Measurements from ENCODE around the gene VAMP2.

Gene VAMP2

GRCh38 chr17:8162997-8163977 lies 539 bp upstream of the VAMP2 start:
- peaks cover 62% of the 10 kb centered on the region for H3K4me1 Mint-ChIP-seq
- H3K9me3 Mint-ChIP-seq = no peaks in the 10 kb centered on the region
- peak; percentile 51 for ATAC-seq
- H3K36me3 Mint-ChIP-seq = peaks cover 24% of the 10 kb centered on the region
- H3K4me3 Mint-ChIP-seq = peak overlapping the region; percentile 99
- H3K27ac Mint-ChIP-seq = peak overlapping the region; percentile 99
- H3K27me3 Mint-ChIP-seq = no peaks in the 10 kb centered on the region

- Mint-ChIP-seq H3K36me3 (peaks cover 24% of the 10 kb centered on the region), H3K4me3 (peak overlapping the region; percentile 84), H3K4me1 (peaks cover 63% of the 10 kb centered on the region), H3K9me3 (no peaks in the 10 kb centered on the region), H3K27me3 (no peaks in the 10 kb centered on the region), H3K27ac (peak overlapping the region; percentile 99)
- ATAC-seq = no peak
These were observed 1.2 kb downstream of the VAMP2 start for GRCh38 chr17:8161289-8162232.

GRCh38 chr17:8160741-8161221 lies 2.0 kb downstream of the VAMP2 start:
- H3K27ac Mint-ChIP-seq = peak overlapping the region; percentile 99
- no peaks in the 10 kb centered on the region for H3K9me3 Mint-ChIP-seq

GRCh38 chr17:8160224-8160577 lies 2.5 kb downstream of the VAMP2 start:
- Mint-ChIP-seq H3K36me3 (peaks cover 24% of the 10 kb centered on the region), H3K27ac (peak overlapping the region; percentile 99), H3K27me3 (no peaks in the 10 kb centered on the region), H3K9me3 (no peaks in the 10 kb centered on the region), H3K4me1 (peaks cover 63% of the 10 kb centered on the region), H3K4me3 (no peak overlapping the region)
- no peak for ATAC-seq

More at GRCh38 chr17:8160741-8161221, 2.0 kb downstream of the VAMP2 start:
- no peak for ATAC-seq
- H3K36me3 Mint-ChIP-seq = peaks cover 24% of the 10 kb centered on the region
- H3K4me1 Mint-ChIP-seq = peaks cover 63% of the 10 kb centered on the region
- H3K4me3 Mint-ChIP-seq = peak overlapping the region; percentile 84
- H3K27me3 Mint-ChIP-seq = no peaks in the 10 kb centered on the region

- H3K36me3 Mint-ChIP-seq = peaks cover 24% of the 10 kb centered on the region
- H3K4me1 Mint-ChIP-seq = peaks cover 59% of the 10 kb centered on the region
- no peak for ATAC-seq
- no peaks in the 10 kb centered on the region for H3K9me3 Mint-ChIP-seq
- H3K27me3 Mint-ChIP-seq = no peaks in the 10 kb centered on the region
- H3K27ac Mint-ChIP-seq = peak overlapping the region; percentile 99
- H3K4me3 Mint-ChIP-seq = no peak overlapping the region
These were observed 3.1 kb downstream of the VAMP2 start for GRCh38 chr17:8159459-8160223.

GRCh38 chr17:8159032-8159400 lies 3.7 kb downstream of the VAMP2 start:
- Mint-ChIP-seq H3K27ac (peak overlapping the region; percentile 76), H3K9me3 (no peaks in the 10 kb centered on the region), H3K4me3 (no peak overlapping the region), H3K4me1 (peaks cover 53% of the 10 kb centered on the region), H3K27me3 (no peaks in the 10 kb centered on the region), H3K36me3 (peaks cover 24% of the 10 kb centered on the region)
- no peak for ATAC-seq

- H3K36me3 Mint-ChIP-seq = peaks cover 24% of the 10 kb centered on the region
- H3K4me3 Mint-ChIP-seq = peak overlapping the region; percentile 34
- peak overlapping the region; percentile 76 for H3K27ac Mint-ChIP-seq
- peaks cover 47% of the 10 kb centered on the region for H3K4me1 Mint-ChIP-seq
- H3K9me3 Mint-ChIP-seq = no peaks in the 10 kb centered on the region
- H3K27me3 Mint-ChIP-seq = no peaks in the 10 kb centered on the region
- ATAC-seq = peak; percentile 16
These were observed 4.3 kb downstream of the VAMP2 start for GRCh38 chr17:8158267-8159031.

GRCh38 chr17:8156246-8156992 lies 6.3 kb downstream of the VAMP2 start:
- no peaks in the 10 kb centered on the region for H3K9me3 Mint-ChIP-seq
- no peaks in the 10 kb centered on the region for H3K27me3 Mint-ChIP-seq
- H3K36me3 Mint-ChIP-seq = peaks cover 21% of the 10 kb centered on the region
- no peak overlapping the region for H3K4me3 Mint-ChIP-seq
- H3K4me1 Mint-ChIP-seq = peaks cover 32% of the 10 kb centered on the region
- peak; percentile 95 for ATAC-seq
- H3K27ac Mint-ChIP-seq = no peak overlapping the region

- H3K36me3 Mint-ChIP-seq = peaks cover 16% of the 10 kb centered on the region
- H3K4me1 Mint-ChIP-seq = peaks cover 27% of the 10 kb centered on the region
- H3K27me3 Mint-ChIP-seq = no peaks in the 10 kb centered on the region
- H3K9me3 Mint-ChIP-seq = no peaks in the 10 kb centered on the region
- no peak overlapping the region for H3K4me3 Mint-ChIP-seq
- H3K27ac Mint-ChIP-seq = no peak overlapping the region
- peak; percentile 1 for ATAC-seq
These were observed 6.8 kb downstream of the VAMP2 start for GRCh38 chr17:8155996-8156245.

- H3K27me3 Mint-ChIP-seq = no peaks in the 10 kb centered on the region
- peaks cover 11% of the 10 kb centered on the region for H3K36me3 Mint-ChIP-seq
- H3K4me3 Mint-ChIP-seq = no peak overlapping the region
- peaks cover 27% of the 10 kb centered on the region for H3K4me1 Mint-ChIP-seq
- no peak overlapping the region for H3K27ac Mint-ChIP-seq
- H3K9me3 Mint-ChIP-seq = no peaks in the 10 kb centered on the region
- no peak for ATAC-seq
These were observed 7.3 kb downstream of the VAMP2 start for GRCh38 chr17:8155231-8155995.

GRCh38 chr17:8154608-8155155 lies 8.1 kb downstream of the VAMP2 start:
- H3K9me3 Mint-ChIP-seq = no peaks in the 10 kb centered on the region
- H3K27me3 Mint-ChIP-seq = no peaks in the 10 kb centered on the region
- H3K36me3 Mint-ChIP-seq = peaks cover 7% of the 10 kb centered on the region
- H3K27ac Mint-ChIP-seq = no peak overlapping the region
- peaks cover 27% of the 10 kb centered on the region for H3K4me1 Mint-ChIP-seq
- no peak for ATAC-seq
- H3K4me3 Mint-ChIP-seq = peak overlapping the region; percentile 33

- Mint-ChIP-seq H3K36me3 (peaks cover 10% of the 10 kb centered on the region), H3K27ac (no peak overlapping the region), H3K27me3 (no peaks in the 10 kb centered on the region), H3K9me3 (no peaks in the 10 kb centered on the region), H3K4me1 (peaks cover 25% of the 10 kb centered on the region), H3K4me3 (peak overlapping the region; percentile 33)
- ATAC-seq = no peak
These were observed 8.7 kb downstream of the VAMP2 start for GRCh38 chr17:8153957-8154607.

Data from stimulated activated memory B cell treated with anti-CD40 and anti-IgM and Interleukin-4, amounts not matched to agents 10 μg/mL and 1 μg/mL and 100 μg/mL, for 72 hours (primary cell).